ENCODE data around the gene ATP13A3. TPM values are rescaled to one million over a fixed set of nuclear protein-coding genes. Genes with fewer than 3 reads are reported as not detected.
"Not testable (repeated sequence)": the region's sequence is repeated elsewhere in the genome, so short reads cannot be mapped to it uniquely, and the experiment has no call there.

ATP13A3 gene
- total RNA-seq, 2 experiments from 2014 or later = 56.3 to 57.0 TPM

- Mint-ChIP-seq H3K4me3 (no peak overlapping the region), H3K27me3 (peaks cover 7% of the 10 kb centered on the region), H3K27ac (no peak overlapping the region), H3K9me3 (no peaks in the 10 kb centered on the region), H3K36me3 (no peaks in the 10 kb centered on the region), H3K4me1 (no peaks in the 10 kb centered on the region)
- no peak for ATAC-seq (ENCODE audit: low read depth)
- no peak for DNase-seq
- POLR2A ChIA-PET = no interaction called here
Observed at GRCh38 chr3:194512895-194513601, 26.2 kb upstream of the ATP13A3 start.

GRCh38 chr3:194508491-194509453 lies 22.0 kb upstream of the ATP13A3 start:
- H3K4me3 Mint-ChIP-seq = no peak overlapping the region
- H3K27me3 Mint-ChIP-seq = no peaks in the 10 kb centered on the region
- no peak for ATAC-seq (ENCODE audit: low read depth)
- no peak for DNase-seq
- H3K4me1 Mint-ChIP-seq = no peaks in the 10 kb centered on the region
- POLR2A ChIA-PET = no interaction called here
- no peaks in the 10 kb centered on the region for H3K36me3 Mint-ChIP-seq
- H3K9me3 Mint-ChIP-seq = no peaks in the 10 kb centered on the region
- no peak overlapping the region for H3K27ac Mint-ChIP-seq

GRCh38 chr3:194507571-194507970 lies 20.8 kb upstream of the ATP13A3 start:
- H3K4me3 Mint-ChIP-seq = no peak overlapping the region
- H3K27ac Mint-ChIP-seq = no peak overlapping the region
- DNase-seq (no peak), ATAC-seq (ENCODE audit: low read depth) (no peak)
- no peaks in the 10 kb centered on the region for H3K27me3 Mint-ChIP-seq
- no peaks in the 10 kb centered on the region for H3K9me3 Mint-ChIP-seq
- H3K36me3 Mint-ChIP-seq = no peaks in the 10 kb centered on the region
- POLR2A ChIA-PET = no interaction called here
- no peaks in the 10 kb centered on the region for H3K4me1 Mint-ChIP-seq

- Mint-ChIP-seq H3K4me3 (no peak overlapping the region), H3K9me3 (no peaks in the 10 kb centered on the region), H3K4me1 (no peaks in the 10 kb centered on the region), H3K36me3 (no peaks in the 10 kb centered on the region), H3K27me3 (no peaks in the 10 kb centered on the region), H3K27ac (no peak overlapping the region)
- ATAC-seq (ENCODE audit: low read depth) (no peak), DNase-seq (no peak)
- POLR2A ChIA-PET = no interaction called here
Observed at GRCh38 chr3:194505791-194506415, 19.1 kb upstream of the ATP13A3 start.

- DNase-seq = no peak
- Mint-ChIP-seq H3K27ac (no peak overlapping the region), H3K4me1 (no peaks in the 10 kb centered on the region), H3K9me3 (no peaks in the 10 kb centered on the region), H3K4me3 (no peak overlapping the region), H3K27me3 (no peaks in the 10 kb centered on the region), H3K36me3 (peaks cover 2% of the 10 kb centered on the region)
- no peak for ATAC-seq (ENCODE audit: low read depth)
- POLR2A ChIA-PET = no interaction called here
Observed at GRCh38 chr3:194504861-194505260, 18.1 kb upstream of the ATP13A3 start.

- peaks cover 2% of the 10 kb centered on the region for H3K36me3 Mint-ChIP-seq
- H3K4me1 Mint-ChIP-seq = no peaks in the 10 kb centered on the region
- POLR2A ChIA-PET = no interaction called here
- H3K9me3 Mint-ChIP-seq = no peaks in the 10 kb centered on the region
- ATAC-seq (ENCODE audit: low read depth) (no peak), DNase-seq (no peak)
- H3K4me3 Mint-ChIP-seq = no peak overlapping the region
- H3K27me3 Mint-ChIP-seq = no peaks in the 10 kb centered on the region
- H3K27ac Mint-ChIP-seq = no peak overlapping the region
Observed at GRCh38 chr3:194504146-194504545, 17.3 kb upstream of the ATP13A3 start.

- POLR2A ChIA-PET = no interaction called here
- H3K4me1 Mint-ChIP-seq = no peaks in the 10 kb centered on the region
- no peaks in the 10 kb centered on the region for H3K9me3 Mint-ChIP-seq
- H3K4me3 Mint-ChIP-seq = no peak overlapping the region
- H3K36me3 Mint-ChIP-seq = peaks cover 2% of the 10 kb centered on the region
- no peaks in the 10 kb centered on the region for H3K27me3 Mint-ChIP-seq
- DNase-seq = no peak
- no peak for ATAC-seq (ENCODE audit: low read depth)
- no peak overlapping the region for H3K27ac Mint-ChIP-seq
Observed at GRCh38 chr3:194503081-194503531, 16.3 kb upstream of the ATP13A3 start.

GRCh38 chr3:194500198-194500597 lies 13.4 kb upstream of the ATP13A3 start:
- Mint-ChIP-seq H3K4me1 (peaks cover 3% of the 10 kb centered on the region), H3K4me3 (no peak overlapping the region), H3K27ac (no peak overlapping the region), H3K27me3 (no peaks in the 10 kb centered on the region), H3K36me3 (peaks cover 2% of the 10 kb centered on the region), H3K9me3 (no peaks in the 10 kb centered on the region)
- DNase-seq = no peak
- no peak for ATAC-seq (ENCODE audit: low read depth)
- POLR2A ChIA-PET = no interaction called here

GRCh38 chr3:194499516-194499915 lies 12.7 kb upstream of the ATP13A3 start:
- H3K9me3 Mint-ChIP-seq; ATAC-seq (ENCODE audit: low read depth); DNase-seq; H3K27me3 Mint-ChIP-seq; H3K27ac Mint-ChIP-seq; POLR2A ChIA-PET; H3K36me3 Mint-ChIP-seq; H3K4me3 Mint-ChIP-seq; H3K4me1 Mint-ChIP-seq: not testable (repeated sequence)

- H3K4me1 Mint-ChIP-seq = peaks cover 3% of the 10 kb centered on the region
- ATAC-seq (ENCODE audit: low read depth) (no peak), DNase-seq (no peak)
- H3K27ac Mint-ChIP-seq = no peak overlapping the region
- no peak overlapping the region for H3K4me3 Mint-ChIP-seq
- H3K27me3 Mint-ChIP-seq = no peaks in the 10 kb centered on the region
- no peaks in the 10 kb centered on the region for H3K9me3 Mint-ChIP-seq
- peaks cover 2% of the 10 kb centered on the region for H3K36me3 Mint-ChIP-seq
- POLR2A ChIA-PET = no interaction called here
Observed at GRCh38 chr3:194497799-194498575, 11.2 kb upstream of the ATP13A3 start.

- peaks cover 3% of the 10 kb centered on the region for H3K4me1 Mint-ChIP-seq
- DNase-seq (no peak), ATAC-seq (ENCODE audit: low read depth) (no peak)
- POLR2A ChIA-PET = interaction anchor here (1.4 kb wide), 1 partner anchor 9 kb away, joined by 3 read pairs; no protein-coding TSS in a partner anchor
- H3K4me3 Mint-ChIP-seq = no peak overlapping the region
- peaks cover 2% of the 10 kb centered on the region for H3K36me3 Mint-ChIP-seq
- H3K27ac Mint-ChIP-seq = no peak overlapping the region
- H3K27me3 Mint-ChIP-seq = no peaks in the 10 kb centered on the region
- no peaks in the 10 kb centered on the region for H3K9me3 Mint-ChIP-seq
Observed at GRCh38 chr3:194496217-194496919, 9.6 kb upstream of the ATP13A3 start.

GRCh38 chr3:194494951-194495374 lies 8.2 kb upstream of the ATP13A3 start:
- ATAC-seq (ENCODE audit: low read depth) (no peak), DNase-seq (no peak)
- no peaks in the 10 kb centered on the region for H3K9me3 Mint-ChIP-seq
- peaks cover 6% of the 10 kb centered on the region for H3K4me1 Mint-ChIP-seq
- no peak overlapping the region for H3K27ac Mint-ChIP-seq
- POLR2A ChIA-PET = interaction anchor here (0.6 kb wide), 1 partner anchor 846 kb away, joined by 3 read pairs; no protein-coding TSS in a partner anchor
- H3K4me3 Mint-ChIP-seq = no peak overlapping the region
- H3K36me3 Mint-ChIP-seq = peaks cover 7% of the 10 kb centered on the region
- no peaks in the 10 kb centered on the region for H3K27me3 Mint-ChIP-seq
